Endothelial cell of umbilical vein (primary cell): ENCODE measurements around the gene MAMDC4.

ENCODE experiments used
- EZH2 ChIP-seq: IDR thresholded peaks from 2 replicates; pipeline ENCODE4 v1.6.1; 2012; ENCODE audit warnings: borderline replicate concordance, low read depth, mild to moderate bottlenecking, moderate library complexity, low read length, inconsistent platforms; ENCODE audit not compliant: severe bottlenecking
- FOS ChIP-seq: IDR thresholded peaks from 2 replicates; pipeline ENCODE4 v1.6.1; 2011; ENCODE audit warnings: mild to moderate bottlenecking, low read length, moderate library complexity, borderline replicate concordance; ENCODE audit not compliant: insufficient read depth
- MYC ChIP-seq: IDR thresholded peaks from one replicate; pipeline ENCODE4 v1.6.1; 2011; ENCODE audit warnings: mild to moderate bottlenecking, low read depth, low read length
- POLR2A ChIP-seq: IDR thresholded peaks from 2 replicates; pipeline ENCODE4 v1.6.1; 2012; ENCODE audit warnings: low read depth, mild to moderate bottlenecking, control low read depth, low read length
- TF ChIP-seq, protein P1 (sequence below), 2 donors: IDR thresholded peaks; 1 replicate in 1 of 2; 2 replicates in 1 of 2; pipeline ENCODE4 v1.5.1; 2011; ENCODE audit warnings: low read length in 2 of 2, mild to moderate bottlenecking in 2 of 2, moderate library complexity in 2 of 2, control low read depth in 1 of 2, inconsistent platforms in 1 of 2, low read depth in 1 of 2; ENCODE audit not compliant: insufficient read depth in 1 of 2; ENCODE audit errors: extremely low read depth in 1 of 2

DNA sequence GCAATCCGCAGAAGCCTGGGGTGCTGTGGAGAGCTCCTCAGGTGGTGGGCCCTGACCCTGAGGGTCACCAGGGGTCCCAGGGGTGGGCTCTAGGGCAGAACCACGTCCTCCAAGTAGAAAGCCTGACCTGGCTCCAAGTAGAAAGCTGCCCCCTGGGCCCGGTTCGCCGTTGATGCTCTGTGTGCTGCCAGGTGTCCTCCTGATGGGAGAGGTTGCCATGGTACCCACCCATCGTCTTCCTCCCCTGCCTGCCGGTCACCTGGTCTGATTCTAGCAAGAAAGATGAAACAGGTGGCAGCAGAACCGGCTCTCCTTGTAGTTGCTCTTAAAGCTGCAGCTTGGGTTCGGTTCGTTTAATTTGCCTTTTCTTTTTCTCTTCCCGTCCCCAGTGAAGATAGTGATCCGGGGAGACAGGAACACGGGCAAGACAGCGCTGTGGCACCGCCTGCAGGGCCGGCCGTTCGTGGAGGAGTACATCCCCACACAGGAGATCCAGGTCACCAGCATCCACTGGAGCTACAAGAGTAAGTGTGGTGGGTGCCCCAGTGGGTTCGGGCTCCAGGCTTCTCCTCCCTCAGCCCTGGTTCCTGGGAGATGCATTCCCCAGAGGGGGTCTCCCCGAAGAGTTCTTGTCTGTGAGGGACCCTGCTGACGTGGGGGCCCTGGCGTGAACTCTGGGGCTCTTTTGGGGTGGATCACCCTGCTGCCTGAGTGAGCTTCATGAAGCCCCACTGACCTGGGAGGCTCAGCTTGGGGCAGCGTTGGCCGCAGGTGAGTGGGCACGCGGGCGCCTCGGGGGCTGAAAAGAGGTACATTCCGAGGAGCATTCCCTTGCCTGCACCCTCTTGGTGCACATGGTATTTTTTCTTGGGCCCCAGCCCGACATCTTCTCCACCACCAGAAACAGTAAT, 28.8 kb upstream of the MAMDC4 start:
- TF ChIP-seq EZH2 (no peak), MYC (no peak), POLR2A (no peak), FOS (no peak)
- TF ChIP-seq, protein P1, sequence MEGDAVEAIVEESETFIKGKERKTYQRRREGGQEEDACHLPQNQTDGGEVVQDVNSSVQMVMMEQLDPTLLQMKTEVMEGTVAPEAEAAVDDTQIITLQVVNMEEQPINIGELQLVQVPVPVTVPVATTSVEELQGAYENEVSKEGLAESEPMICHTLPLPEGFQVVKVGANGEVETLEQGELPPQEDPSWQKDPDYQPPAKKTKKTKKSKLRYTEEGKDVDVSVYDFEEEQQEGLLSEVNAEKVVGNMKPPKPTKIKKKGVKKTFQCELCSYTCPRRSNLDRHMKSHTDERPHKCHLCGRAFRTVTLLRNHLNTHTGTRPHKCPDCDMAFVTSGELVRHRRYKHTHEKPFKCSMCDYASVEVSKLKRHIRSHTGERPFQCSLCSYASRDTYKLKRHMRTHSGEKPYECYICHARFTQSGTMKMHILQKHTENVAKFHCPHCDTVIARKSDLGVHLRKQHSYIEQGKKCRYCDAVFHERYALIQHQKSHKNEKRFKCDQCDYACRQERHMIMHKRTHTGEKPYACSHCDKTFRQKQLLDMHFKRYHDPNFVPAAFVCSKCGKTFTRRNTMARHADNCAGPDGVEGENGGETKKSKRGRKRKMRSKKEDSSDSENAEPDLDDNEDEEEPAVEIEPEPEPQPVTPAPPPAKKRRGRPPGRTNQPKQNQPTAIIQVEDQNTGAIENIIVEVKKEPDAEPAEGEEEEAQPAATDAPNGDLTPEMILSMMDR (IDR thresholded peaks at IDR 0.05; ENCODE audit: extremely low read depth in 1 of 2, insufficient read depth in 1 of 2, low read depth in 1 of 2, low read length in 2 of 2) = no peak
